Erythroblast (primary cell): ENCODE measurements around the gene ZBTB46.

Experiments
- DNase-seq, 2 experiments: peaks; one replicate each; lab custom pipeline; 2025; lab: John Stamatoyannopoulos, UW
- GATA1 ChIP-seq: IDR thresholded peaks from 2 replicates; pipeline ENCODE4 v1.6.1; 2011; ENCODE audit warnings: low read depth, mild to moderate bottlenecking, control low read depth, low read length, moderate library complexity
- POLR2A ChIP-seq: IDR thresholded peaks from 2 replicates; pipeline ENCODE4 v1.6.1; 2011; ENCODE audit warnings: mild to moderate bottlenecking, low read length

The ZBTB46 gene

DNA sequence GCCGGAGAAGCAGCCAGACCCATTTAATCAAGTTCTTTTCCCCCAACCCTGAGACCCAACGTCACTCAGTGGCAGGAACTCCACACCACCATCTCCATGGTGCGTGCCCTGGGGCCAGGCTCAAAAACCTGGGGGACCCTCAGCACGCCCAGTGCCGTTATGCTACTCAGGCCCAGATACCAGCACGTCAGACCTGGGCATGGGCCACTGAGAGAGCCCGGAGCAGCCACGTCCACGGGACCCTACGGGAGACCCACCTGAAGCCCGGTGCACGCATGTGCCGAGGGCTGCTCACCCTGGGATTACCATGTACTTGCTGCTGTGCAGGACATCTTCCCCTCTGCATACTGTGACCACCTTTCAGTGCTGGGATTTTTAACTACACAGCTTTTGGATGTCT is 77.7 kb downstream of the ZBTB46 start:
- TF ChIP-seq GATA1 (no peak), POLR2A (no peak)

DNA sequence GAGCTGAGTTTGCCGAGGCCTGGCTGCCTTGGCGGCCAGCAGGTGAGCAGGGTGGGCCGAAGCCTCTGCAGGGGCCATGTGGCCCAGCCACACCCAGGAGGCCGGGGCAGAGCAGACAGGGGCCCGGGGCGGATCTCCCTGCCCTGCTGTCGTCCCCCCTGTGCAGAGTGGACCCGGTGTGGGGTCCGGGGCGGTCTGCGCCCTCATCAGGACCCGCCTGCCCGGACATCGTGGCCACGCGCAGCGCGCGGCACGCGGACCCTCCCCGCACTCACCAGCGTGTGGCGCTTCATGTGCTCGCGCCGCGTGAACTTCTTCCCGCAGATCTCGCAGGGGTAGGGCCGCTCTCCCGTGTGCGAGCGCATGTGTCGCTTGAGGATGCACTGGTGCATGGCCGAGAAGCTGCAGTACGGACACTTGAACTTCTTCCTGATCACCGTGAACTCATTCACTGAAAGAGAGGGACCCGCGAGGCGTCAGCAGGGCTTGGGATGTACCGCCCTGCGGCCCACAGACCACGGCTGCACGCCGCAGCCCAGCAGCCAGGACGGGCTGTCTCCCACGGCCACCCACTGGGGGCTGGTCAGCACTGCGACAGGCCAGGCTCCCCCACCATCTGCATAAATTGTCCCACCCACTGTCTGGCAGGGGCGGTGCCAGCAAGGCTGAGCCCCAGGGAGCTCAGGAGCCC is 78.5 kb downstream of the ZBTB46 start:
- no peak for DNase-seq
- TF ChIP-seq POLR2A, result no peak
- TF ChIP-seq GATA1, result no peak

More for the DNA sequence above, 77.7 kb downstream of the ZBTB46 start:
- DNase-seq, result no peak

DNA sequence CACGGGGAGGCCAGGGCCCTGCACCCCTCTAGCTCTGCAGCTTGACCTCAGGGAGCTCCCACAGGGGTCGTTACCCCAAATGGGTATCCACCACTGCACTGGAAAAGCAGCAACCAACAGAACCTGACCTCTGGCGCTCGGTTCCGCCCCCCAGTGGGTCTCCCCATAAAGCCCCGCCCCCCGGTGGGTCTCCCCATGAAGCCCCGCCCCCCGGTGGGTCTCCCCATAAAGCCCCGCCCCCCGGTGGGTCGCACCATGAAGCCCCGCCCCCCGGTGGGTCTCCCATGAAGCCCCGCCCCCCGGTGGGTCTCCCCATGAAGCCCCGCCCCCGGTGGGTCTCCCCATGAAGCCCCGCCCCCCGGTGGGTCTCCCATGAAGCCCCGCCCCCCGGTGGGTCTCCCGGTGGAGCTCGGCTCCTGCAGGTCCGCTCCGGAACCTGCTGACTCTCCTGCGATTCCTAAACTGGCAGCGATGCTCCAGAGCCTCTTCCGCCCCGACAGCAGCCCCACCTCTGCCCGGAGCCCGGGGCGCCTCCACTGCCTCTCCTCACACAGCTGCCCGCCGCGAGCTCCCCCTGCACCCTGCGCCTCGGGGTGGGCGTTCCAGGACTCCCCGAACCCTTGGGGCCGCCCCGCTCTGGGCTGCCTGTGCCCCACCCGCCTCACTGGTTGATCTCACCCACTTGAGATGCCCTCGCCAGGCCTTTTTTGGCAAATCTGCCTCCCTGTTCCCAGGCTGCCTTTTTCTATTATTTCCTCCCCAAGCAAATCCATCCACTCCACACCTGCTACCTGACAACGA is 79.4 kb downstream of the ZBTB46 start:
- TF ChIP-seq GATA1, result no peak
- no peak for TF ChIP-seq POLR2A
- no peak for DNase-seq

DNA sequence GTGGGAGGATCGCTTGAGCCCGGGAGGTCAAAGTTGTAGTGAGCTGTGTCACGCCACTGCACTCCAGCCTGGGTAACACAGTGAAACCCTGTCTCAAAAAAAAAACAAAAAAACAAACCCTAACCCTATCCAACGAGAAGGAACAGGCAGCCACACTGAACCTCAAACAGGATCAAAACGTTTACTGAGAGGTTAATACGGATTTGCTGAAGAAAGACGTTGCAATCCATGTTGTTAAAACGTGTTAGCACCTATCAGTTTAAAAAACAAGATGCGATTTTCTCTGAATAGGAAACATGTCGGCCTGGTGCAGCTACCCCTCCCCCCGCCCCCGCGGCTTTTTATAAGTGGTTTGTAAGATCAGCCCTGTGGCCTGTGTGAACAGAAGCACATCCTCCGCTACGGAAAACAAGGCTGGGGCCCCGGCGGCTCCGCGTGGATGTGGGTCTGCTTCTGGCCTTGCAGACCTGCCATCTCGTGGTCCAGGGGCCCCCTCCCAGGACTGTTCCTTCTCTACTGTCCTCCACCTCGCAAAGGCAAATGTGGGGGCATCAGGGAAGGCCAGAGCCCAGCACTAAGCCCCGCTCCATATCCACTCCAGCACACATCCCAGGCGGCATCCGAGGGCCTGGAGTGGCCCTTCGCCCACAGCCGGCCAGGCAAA is 80.1 kb downstream of the ZBTB46 start:
- TF ChIP-seq GATA1 (no peak), POLR2A (no peak)
- DNase-seq, result no peak

DNA sequence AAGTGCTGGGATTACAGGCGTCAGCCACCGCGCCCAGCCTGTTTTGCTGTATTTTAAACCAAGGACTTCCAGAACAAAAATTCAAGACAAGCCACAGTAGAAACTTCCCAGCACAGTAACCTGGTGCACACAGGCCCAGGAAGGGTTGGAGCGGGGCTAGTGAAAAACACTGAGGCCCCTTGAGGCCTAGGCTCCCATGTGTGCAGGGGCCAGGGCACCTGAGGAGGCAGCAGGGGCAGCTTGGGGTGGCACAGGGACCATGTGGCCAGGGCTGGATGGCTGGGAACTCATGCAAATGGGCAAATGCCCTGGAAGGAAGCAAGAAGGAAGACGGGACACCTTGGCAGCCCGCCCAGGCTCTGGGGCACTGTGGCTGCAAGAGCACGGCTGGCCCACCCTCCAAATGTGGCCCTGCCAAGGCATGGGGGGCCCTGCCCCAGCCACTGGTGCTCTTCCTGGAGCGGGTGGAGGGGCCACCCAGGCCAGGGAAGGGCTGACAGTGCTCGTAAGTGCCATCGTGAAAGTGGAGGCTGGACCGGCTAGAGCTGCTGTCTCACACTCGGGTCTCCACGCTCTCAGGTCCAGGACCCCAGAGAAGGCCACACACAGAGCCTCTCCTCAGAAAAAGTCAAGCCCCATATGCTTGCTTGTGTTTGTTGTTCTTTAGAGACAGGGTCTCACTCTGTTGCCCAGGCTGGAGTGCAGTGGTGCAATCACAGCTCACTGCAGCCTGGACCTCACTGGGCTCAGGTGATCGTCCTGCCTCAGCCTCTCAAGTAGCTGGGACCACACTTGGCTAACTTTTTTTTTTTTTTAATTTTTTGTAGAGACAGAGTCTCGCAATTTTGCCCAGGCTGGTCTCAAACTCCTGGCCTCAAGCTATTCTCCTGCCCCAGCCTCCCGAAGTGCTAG is 81.2 kb downstream of the ZBTB46 start:
- TF ChIP-seq POLR2A (no peak), GATA1 (no peak)
- no peak for DNase-seq

DNA sequence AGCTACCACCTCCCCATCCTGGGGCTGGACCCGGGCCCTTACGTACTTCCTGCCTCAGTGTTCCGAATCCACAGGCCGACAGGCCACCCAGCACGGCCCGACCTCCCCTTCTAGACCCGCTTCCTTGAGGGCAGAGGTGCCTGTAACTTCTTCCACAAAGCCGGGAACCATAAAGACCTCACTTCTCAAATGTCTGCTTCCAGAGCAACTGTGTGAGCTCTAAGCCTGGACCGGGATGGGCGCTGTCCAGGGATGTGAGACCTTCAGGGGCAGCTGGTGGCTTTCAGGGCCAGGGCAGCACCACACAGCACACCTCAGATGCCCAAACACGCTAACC is 82.2 kb downstream of the ZBTB46 start:
- DNase-seq, result no peak

DNA sequence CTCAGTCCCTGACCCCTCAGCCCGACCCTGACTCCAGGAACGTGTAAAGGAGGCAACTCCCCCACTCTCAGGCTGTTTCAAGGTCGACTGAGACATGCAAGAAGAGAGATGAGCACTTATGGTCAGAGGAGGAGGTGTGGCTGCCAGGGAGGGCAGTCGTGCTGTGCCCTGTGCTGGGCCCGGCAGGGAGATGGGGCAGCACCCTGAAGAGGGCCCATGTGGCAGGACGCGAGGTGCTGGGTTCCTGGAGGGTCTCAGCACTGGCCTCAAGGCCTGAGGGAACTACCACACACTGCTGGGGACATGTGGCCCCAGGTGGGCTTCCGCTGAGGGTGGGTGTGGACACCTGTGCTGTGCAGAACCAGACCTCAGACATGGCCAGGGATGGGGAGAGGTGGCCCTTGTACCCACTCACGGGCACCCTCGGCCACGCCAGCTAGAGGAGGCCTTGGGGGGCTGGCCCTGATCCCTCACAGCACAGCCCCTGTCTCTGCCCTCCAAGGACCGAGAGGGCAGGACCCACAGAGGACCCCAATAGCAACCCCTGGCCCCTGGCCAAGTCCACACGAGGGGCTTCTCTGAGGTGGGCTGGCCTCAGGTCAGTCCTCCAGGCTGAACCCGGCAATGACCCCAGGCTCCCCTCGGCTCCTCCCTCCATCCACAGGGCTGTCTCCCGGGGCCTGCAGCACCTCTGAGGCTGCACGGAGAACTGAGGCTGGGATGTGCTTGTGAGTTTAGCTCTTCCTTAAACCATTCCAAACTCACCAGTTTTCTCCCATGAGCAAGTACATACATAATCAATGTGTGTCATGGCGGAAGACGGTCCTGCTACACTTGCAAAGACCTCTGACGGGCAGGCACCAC is 82.8 kb downstream of the ZBTB46 start:
- DNase-seq, result no peak
- TF ChIP-seq POLR2A (no peak), GATA1 (no peak)

More for the DNA sequence above, 82.2 kb downstream of the ZBTB46 start:
- TF ChIP-seq GATA1 (no peak), POLR2A (no peak)

DNA sequence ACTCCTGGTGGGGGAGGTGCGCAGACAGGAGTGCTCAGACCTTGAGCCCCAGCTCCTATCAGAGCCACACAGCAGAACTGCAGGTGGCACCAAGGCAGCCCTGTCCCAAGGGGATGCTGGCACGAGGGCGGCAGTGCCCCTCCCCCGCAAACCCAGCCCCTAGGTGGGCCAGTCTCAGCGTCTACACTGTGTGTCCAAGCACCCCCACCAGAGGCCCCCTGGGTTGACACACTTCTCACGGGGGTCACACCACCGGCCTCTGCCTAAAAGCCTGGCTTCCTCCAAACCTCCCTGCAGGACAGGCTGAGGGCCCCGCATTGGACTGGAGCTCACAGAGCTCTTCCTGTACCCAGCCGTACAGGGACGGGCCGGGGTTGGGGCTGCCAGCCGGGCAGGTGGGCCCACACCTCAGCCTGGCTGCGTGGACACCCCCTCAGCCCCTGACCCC is 83.4 kb downstream of the ZBTB46 start:
- DNase-seq, result no peak
- TF ChIP-seq POLR2A (no peak), GATA1 (no peak)

DNA sequence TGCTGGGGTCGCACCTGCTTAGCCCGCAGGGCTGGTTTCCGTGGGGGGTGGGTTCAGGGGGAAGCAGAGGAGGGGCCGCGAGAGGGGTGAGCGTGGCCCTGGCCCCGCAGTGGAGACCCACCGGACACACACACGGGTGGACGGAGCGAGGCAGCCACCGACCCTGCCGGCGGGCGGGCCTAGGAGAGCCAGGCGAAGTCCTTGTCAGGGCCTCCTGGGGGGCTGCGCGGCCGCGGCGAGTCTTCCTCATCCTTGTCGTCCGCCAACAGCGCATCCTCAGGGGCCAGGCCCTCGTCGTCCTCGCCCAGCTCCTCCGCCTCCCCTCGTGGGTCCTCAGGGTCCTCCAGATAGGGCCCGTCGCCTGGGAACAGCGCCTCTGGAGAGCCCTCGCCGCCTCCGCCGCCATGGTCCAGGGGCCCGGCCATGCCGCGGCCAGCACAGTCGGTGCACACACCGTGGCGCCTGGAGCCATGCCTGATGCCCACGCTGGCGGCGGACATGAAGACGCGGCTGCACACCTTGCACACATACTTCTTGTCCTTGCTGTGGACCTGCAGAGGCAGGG is 84.2 kb downstream of the ZBTB46 start:
- no peak for DNase-seq
- TF ChIP-seq GATA1 (no peak), POLR2A (no peak)

DNA sequence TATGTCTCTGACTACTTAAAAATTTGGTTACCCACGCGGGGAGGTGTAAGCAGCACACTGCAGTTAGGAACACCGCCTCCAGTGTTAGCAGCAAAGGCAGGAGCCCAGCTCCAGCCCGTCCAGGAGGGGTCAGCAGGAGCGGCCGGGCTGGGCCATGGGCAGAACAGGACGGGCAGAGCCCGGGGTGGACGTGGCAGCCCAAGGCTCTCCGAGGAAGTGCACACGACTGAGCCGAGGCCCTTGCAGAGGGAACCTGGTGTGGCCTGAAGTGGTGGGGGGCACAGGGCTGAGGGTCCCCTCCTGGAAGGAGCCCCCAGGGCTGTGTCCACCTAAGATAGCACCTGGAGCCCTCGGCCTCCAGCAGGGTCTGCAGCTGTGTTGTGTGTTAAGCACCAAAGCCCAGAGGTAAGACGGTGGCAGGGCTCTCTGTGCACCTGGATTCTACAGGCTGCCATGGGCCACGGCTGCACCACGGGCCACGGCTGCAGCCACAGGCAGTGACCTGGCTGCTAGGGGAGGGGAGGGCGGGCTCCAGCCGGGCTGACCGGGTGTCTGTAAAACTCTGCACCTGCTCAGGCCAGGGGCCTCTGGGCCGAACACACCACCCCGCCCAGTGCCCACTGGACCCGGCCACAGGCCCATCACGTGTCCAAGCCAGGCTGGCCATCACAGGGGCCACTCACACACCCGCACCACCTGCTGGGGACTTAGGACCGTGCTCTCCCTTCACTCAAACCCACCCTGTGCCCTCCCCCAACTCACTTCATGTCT is 84.9 kb downstream of the ZBTB46 start:
- no peak for TF ChIP-seq GATA1
- no peak for TF ChIP-seq POLR2A
- DNase-seq, result no peak

DNA sequence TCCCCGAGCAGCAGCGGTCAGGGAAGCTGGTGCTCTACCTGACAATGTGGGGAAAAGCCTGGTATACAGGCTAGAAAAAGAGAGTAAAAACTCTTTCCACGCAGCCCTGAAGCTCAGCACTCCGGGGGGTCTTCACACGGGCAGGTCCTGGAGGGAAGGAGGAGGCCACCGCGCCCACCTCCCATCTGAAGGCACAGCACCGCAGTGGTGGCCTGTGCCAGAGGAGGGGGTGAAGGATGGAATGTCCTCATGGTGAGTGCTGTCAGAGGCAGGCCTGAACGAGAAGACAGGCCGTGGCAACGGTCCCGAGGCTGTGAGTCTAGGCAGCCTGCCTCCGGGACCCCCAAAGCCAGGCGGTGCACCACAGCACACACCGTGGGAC is 85.6 kb downstream of the ZBTB46 start:
- no peak for DNase-seq
- no peak for TF ChIP-seq GATA1
- TF ChIP-seq POLR2A, result no peak

DNA sequence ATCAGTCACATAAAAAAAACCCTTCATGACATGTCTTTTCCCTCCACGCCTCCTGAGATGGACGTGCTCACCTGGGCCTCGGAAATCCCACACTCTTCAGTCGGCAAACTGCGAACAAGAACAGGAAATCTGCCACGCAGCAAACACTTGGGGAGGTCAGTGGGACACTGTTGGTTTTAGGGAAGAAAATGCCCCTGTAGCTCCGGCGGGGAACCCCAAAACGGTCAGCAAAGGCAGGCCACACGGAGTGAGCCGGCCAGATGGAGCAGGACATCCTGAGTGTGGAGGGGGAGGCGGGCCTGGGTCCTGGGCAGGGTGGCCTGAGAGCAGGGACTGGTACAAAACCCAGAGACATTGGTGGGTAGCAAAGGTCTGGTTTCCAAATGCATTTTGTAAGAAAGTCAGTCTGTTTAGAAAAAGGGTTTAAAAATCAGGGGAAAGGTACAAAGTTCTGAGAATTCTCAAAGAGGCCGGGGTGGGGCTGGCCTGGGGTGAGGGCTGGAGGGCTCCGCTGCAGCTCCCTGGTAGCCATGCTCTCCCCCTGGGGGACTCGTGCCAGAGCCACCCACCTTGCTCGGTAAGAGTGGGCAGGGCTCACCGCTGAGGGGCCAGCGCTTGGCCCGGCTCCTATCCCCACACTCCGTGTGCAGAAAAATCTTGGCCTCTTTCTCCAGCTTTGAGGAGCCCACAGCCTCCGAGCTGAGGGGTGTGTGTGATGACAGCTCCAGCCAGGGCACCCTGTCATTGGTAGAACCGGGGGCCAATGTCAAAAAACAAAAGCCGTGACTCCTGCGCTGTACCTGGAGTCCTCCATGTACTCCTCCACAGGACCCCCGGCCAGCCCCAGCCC is 86.3 kb downstream of the ZBTB46 start:
- DNase-seq, result no peak
- TF ChIP-seq GATA1, result no peak
- no peak for TF ChIP-seq POLR2A
